Neural cell (in vitro differentiated cells): ENCODE measurements around the gene OLIG1.

Experiments used
- EP300 ChIP-seq: fragments of 450-650 bp; conservative IDR thresholded peaks from 2 replicates; pipeline ENCODE4 v1.6.1; 2014; ENCODE audit warnings: antibody characterized with exemption, mild to moderate bottlenecking, moderate library complexity; ENCODE audit not compliant: poor library complexity, severe bottlenecking
- MXI1 ChIP-seq: fragments of 450-650 bp; conservative IDR thresholded peaks from 2 replicates; pipeline ENCODE4 v1.6.1; 2014; ENCODE audit warnings: antibody characterized with exemption, mild to moderate bottlenecking; ENCODE audit not compliant: poor library complexity, severe bottlenecking
- POLR2AphosphoS5 ChIP-seq: IDR thresholded peaks from 2 replicates; pipeline ENCODE4 v1.6.1; 2012
- TF ChIP-seq, protein P1 (sequence below): IDR thresholded peaks from 2 replicates; pipeline ENCODE4 v1.6.1; 2012; ENCODE audit warnings: borderline replicate concordance
- TF ChIP-seq, protein P2 (sequence below): fragments of 450-650 bp; IDR thresholded peaks from 2 replicates; pipeline ENCODE4 v1.5.1; 2014; ENCODE audit warnings: antibody characterized with exemption, mild to moderate bottlenecking, moderate library complexity; ENCODE audit not compliant: poor library complexity, severe bottlenecking

DNA sequence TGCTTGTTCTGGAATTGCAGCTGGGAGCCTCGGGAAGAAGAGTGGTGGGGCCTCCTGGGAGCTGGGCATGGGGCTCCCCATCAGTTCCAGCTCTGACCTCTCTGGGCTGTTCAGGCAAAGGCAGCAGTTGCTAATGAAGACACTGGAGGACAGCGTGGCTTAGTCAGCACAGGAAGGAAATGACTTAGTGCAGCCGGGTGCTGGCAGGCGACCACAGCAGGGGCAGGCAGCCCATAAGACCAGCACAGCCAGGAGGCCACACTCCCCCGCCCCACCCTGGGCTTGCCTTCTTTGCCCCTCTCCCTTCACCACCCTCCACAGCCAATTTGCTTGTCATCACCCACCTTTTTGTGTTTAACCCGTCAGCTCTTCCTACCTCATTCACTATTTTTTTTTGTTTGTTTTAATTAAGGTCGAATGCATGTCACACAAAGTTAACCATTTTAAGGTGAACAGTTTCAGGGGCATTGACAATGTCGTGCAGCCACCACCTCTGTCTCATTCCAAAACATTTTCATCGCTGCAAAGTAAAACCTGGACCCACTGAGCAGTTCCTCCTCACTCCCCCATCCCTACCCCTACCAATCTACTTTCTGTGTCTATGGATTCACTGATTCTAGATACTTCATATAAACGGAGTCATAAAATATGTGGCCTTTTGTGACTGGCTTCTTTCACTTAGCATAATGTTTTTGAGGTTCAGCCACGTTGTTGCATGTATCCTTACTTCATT lies 33.3 kb upstream of the OLIG1 start:
- TF ChIP-seq, protein P1, sequence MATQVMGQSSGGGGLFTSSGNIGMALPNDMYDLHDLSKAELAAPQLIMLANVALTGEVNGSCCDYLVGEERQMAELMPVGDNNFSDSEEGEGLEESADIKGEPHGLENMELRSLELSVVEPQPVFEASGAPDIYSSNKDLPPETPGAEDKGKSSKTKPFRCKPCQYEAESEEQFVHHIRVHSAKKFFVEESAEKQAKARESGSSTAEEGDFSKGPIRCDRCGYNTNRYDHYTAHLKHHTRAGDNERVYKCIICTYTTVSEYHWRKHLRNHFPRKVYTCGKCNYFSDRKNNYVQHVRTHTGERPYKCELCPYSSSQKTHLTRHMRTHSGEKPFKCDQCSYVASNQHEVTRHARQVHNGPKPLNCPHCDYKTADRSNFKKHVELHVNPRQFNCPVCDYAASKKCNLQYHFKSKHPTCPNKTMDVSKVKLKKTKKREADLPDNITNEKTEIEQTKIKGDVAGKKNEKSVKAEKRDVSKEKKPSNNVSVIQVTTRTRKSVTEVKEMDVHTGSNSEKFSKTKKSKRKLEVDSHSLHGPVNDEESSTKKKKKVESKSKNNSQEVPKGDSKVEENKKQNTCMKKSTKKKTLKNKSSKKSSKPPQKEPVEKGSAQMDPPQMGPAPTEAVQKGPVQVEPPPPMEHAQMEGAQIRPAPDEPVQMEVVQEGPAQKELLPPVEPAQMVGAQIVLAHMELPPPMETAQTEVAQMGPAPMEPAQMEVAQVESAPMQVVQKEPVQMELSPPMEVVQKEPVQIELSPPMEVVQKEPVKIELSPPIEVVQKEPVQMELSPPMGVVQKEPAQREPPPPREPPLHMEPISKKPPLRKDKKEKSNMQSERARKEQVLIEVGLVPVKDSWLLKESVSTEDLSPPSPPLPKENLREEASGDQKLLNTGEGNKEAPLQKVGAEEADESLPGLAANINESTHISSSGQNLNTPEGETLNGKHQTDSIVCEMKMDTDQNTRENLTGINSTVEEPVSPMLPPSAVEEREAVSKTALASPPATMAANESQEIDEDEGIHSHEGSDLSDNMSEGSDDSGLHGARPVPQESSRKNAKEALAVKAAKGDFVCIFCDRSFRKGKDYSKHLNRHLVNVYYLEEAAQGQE = no peak
- TF ChIP-seq, protein P2, sequence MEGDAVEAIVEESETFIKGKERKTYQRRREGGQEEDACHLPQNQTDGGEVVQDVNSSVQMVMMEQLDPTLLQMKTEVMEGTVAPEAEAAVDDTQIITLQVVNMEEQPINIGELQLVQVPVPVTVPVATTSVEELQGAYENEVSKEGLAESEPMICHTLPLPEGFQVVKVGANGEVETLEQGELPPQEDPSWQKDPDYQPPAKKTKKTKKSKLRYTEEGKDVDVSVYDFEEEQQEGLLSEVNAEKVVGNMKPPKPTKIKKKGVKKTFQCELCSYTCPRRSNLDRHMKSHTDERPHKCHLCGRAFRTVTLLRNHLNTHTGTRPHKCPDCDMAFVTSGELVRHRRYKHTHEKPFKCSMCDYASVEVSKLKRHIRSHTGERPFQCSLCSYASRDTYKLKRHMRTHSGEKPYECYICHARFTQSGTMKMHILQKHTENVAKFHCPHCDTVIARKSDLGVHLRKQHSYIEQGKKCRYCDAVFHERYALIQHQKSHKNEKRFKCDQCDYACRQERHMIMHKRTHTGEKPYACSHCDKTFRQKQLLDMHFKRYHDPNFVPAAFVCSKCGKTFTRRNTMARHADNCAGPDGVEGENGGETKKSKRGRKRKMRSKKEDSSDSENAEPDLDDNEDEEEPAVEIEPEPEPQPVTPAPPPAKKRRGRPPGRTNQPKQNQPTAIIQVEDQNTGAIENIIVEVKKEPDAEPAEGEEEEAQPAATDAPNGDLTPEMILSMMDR = no peak
- no peak for TF ChIP-seq EP300
- TF ChIP-seq POLR2AphosphoS5 = no peak
- no peak for TF ChIP-seq MXI1
